Cortex of kidney (tissue), 1 donor: ENCODE measurements around the gene TLDC2.
"Not testable (repeated sequence)": the region's sequence is repeated elsewhere in the genome, so short reads cannot be mapped to it uniquely, and the experiment has no call there.

ENCODE experiments used
- DNase-seq: peaks from one replicate; lab custom pipeline; 2025; lab: John Stamatoyannopoulos, UW

Gene TLDC2

DNA sequence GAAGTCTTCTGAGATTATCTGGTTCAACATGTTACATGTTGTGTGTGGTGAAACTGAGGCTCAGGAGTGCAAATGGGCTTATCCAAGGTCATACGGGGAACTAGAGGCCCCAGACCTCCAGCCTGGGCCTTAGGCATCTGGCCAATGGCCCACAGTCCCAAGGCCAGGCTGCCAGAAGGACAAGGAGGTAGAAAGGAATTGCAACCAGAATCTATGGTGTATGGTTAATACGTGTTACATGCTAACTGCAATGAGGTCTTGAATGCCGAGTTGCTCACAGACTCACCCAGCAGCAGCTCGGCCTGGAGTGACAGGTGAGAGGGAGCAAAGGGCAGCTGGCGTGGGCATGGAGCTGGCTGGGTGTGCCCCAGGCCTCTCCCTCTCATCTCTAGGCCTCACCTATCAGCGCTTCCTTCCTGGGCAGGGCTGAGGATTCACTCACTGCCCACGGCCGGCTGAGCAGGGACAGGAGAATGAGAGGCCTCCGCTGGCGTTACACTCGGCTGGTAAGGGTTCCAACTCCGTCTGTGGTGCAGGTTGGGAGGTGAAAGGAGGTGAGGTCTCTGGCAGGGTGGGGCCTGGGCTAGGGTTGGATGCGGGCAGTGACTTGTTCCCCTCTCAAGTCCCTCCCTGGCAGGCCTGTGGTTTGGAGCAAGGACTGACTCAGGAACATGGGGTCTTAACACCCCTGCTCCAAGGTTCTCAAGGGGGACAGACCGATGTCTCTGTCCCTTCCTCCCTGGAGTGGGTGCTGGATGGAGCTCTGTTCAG is at the start of gene TLDC2:
Gene TLDC2, plus strand, starts transcription at position 437 of the 771 bp plus-strand sequence. Its CDS starts 37 bp downstream, at position 474.
- no peak for DNase-seq

DNA sequence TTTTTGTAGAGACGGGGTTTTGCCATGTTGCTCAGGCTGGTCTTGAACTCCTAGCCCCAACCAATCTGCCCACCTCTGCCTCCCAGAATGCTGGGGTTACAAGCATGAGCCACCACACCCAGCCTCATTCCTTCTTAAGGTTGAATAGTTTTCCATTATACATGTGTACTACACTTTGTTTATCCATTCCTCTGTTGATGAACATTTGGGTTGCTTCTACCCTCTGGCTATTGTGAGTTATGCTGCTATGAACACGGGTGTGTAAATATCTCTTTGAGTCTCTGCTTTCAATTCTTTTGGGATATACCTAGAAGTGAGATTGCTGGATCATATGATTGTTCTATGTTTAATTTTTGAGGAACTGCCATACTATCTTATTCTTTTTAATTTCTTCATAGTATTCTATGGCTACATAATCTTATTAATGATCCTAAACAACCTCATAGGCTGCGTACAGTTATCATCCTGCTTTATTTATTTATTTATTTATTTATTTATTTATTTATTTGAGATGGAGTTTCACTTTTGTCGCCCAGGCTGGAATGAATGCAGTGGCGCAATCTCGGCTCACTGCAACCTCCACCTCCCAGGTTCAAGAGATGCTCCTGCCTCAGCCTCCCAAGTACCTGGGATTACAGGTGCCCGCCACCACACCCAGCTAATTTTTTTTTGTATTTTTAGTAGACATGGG is 49.2 kb upstream of the TLDC2 start:
- DNase-seq, result no peak

DNA sequence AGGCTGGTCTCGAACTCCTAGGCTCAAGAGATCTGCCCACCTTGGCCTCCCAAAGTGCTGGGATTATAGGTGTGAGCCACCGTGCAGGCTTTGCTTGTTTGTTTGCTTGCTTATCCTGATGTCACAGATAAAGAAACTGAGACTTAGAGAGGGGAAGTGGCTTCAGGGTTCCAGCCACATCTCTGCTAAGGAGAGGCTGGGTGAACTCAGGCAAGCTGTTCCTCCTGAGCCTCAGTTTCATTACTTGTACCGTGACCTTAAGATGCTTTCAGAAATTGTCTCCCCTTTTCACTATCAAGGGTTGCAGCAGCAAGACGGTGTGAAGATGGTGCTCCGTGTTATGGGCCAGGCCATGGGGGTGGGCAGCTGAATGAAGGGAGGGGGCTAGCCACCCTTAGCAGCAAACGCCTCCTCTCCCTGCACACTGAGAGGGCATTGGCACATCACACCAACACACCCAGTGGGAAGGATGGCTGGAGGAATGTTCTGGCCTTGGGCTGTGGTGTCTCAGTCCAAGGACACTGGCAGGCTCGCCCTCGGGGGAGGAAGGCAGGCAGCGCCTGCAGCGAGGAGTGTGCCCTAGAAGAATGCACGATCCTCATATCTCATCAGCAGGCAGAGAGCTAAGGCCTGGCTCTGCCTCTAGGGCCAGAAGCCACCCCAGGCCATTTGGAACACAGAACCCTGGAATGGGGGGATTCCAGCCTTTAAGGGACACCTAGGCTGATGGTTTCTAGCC is 48.2 kb upstream of the TLDC2 start:
- DNase-seq, result no peak

DNA sequence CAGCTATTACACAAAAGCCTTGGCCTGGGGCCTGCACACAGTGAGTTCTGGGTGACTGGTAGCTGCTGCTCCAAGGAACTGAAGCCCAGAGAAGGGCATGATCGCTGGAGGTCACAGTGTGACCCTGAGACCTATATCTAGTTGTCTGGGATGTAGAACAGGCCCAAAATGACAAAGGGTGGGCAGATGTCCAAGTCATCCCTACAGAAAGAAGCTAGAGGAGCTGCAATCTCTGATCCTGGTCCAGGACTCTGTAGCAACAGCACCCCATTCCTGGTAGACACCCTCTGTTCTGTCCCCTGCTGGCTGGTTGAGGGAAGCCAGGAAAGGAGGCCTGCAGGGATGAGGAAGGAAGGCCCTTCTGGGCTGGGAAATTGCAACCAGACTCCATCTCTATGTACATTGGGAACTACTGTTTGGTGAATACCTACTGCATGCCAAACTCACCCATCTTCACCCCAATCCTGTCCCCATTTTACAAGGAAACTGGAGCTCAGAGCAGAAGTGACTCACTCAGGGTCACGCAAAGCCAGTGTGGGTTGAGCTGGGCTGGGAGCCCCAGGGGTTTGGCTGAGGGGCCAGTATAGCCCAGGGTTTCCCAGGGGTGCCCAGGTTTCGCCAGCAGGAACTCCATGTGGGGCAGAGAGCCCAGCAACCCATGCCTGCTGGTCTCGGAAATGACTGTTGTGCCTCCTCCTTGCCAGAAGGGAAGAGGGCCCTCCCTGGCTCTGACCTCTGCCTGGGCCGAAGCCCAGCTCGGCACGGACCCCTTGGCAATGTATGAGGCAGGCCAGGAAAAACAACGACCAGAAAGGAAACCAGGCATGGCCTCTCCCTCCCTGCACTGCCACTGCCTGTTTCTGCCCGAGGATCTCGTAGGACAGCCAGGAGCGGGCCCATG is 44.9 kb upstream of the TLDC2 start:
- DNase-seq, result no peak

DNA sequence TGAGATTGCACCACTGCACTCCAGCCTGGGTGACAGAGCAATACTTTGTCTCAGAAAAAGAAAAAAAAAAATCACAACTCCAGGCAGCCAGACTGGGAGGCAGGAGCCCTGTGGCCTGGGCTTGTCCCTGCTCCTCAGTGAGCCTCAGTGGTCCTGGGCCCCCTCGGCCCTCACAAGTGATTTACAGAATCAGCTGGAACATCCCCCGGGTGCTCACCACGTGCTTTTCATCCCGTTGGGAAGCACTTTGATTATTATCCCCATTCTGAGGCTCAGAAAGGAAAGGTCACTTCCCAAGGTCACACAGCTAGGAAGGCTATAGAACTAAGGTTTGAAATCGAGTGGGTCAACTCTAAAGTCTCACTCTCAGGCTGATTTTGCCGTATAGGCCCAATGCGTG is 43.1 kb upstream of the TLDC2 start:
- no peak for DNase-seq

DNA sequence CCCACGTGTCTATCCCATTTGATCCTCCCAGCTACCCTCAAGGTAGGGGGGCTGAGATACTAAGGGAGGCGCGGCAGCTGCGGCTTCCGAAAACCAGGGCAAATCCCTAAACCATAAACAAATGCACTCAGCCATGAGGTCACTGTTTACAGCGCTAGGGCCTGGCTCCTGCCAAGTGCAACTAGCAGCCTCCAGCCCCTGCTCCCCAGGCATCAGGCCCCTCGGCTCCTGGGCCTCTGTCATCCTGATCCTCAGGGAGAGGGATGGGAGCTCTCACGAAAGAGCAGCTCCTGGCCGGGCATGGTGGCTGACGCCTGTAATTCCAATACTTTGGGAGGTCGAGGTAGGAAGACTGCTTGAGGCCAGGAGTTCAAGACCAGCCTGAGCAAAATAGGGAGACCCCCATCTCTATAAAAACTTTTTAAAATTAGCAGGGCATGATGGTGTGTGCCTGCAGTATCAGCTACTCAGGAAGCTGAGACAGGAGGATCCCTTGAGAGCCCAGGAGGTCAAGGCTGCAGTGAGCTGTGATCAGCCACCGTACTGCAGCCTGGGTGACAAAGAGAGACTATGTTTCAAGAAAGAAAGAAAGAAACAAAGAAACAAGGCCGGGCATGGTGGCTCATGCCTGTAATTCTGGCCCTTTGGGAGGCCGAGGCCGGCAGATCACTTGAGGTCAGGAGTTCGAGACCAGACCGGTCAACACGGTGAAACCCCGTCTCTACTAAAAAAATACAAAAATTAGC is 42.5 kb upstream of the TLDC2 start:
- no peak for DNase-seq

DNA sequence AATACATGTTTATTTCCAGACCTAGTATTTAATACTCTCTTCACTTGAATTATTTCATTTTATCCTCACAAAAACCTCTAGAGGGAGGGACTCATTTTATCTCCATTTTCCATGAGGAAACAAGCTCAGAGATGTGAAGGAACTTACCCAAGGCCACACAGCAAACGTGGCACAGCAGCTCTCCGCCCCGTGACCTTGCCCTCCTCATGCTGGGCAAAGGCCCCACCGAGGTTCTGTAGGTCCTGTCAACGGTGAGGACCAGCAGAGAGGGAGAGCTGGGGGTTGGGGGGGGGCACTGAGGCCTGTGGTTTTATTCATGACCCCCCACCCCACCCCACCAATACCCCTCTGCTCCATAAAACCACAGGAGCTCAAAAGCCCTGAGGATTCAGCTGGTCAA is 40.9 kb upstream of the TLDC2 start:
- DNase-seq, result no peak

DNA sequence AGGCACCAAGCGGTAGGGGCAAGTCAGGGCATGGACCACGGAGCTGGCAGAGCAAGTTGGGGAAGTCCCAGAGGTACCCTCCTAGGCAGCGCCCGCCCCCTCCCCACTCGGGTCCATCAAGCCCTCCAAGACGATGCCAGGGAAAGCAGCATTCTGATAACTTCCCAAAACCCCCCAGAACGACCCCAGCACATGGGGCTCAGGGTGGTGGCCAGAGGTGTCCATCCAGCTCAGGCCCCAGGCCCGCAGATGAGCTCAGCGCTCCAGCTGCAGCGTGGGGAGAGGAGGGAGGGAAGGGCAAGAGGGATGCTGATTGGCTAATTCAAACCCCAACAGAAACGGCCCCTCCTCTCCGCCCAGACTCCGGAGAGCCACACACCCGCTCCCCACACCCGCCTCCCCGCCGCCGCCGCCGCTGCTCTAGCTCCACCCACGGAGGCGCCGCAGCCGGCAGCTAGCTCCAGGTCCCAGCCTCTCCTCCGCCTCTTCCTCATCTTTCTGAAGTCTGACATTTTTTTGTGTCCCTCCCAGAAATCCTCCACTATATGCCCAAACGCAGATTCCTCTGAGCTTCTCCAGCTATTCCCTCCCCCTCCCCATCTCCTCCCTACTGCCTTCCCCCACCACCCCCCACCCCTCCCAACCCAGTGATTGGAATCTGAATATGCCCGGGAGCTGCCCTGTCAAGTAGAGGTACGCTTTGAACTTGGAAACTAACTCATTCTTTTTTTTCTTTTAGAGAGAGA is 40.3 kb upstream of the TLDC2 start:
- no peak for DNase-seq

DNA sequence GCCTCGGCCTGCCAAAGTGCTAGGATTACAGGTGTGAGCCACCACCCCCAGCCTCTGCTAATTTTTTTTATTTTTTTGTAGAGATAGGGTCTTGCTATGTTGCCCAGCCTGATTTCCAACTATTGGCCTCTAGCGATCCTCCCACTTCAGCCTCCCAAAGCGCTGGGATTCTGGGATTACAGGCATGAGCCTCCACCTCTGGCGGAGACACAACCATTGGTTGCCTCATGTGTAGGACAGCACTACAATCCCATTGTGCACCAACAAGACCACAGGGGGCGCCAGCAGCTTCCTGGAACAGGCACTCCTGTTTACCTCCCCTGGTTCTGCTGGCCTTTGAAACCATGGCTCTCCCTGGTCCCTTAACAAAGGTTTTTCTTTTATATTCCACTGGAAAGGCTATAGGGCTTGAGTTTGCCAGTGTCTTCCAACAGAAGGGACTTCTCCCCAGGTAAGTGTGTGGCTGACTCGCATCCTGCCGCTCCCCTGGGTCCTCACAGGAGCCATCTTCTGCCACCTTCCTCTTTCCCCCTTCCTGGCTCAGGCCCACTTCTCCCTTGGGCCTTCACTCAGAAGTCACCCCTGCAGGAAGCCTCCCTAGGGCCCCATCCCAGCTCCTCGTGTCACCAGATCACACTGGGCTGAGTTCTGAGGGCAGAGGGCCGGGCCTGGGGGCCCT is 39.2 kb upstream of the TLDC2 start:
- no peak for DNase-seq

DNA sequence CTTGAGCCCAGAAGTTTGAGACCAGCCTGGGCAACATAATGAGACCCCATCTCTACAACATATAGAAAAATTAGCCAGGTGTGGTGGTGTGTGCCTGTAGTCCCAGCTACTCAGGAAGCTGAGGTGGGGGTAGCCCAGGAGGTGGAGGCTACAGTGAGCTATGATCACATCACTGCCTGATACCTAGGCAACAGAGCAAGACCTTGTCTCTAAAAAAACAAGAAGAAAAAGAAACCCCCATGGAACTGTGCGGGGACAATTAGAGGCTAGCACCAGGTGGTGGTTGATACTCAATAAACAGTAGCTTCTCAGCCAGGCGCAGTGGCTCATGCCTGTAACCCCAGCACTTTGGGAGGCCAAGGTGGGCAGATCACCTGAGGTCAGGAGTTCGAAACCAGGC is 37.6 kb upstream of the TLDC2 start:
- DNase-seq, result not testable (repeated sequence)

DNA sequence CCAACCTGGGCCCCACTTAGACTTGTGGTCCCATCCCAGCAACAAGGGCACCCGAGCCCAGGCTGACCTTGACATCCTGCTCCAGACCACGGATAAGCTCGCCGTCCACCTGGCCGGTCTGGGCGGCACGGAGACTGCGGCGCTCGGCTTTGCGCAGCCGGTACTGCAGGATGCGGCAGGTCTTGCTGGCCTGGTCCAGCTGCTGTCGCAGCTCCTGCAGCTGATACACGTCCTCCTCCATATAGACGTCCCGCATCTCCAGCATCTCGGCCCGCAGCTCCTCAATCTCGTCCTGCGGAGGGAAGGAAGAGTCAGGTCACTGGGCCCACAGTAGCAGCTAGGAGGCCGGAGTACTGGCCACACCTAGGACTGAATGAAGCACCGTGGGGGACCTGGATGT is 36.8 kb upstream of the TLDC2 start:
- no peak for DNase-seq

DNA sequence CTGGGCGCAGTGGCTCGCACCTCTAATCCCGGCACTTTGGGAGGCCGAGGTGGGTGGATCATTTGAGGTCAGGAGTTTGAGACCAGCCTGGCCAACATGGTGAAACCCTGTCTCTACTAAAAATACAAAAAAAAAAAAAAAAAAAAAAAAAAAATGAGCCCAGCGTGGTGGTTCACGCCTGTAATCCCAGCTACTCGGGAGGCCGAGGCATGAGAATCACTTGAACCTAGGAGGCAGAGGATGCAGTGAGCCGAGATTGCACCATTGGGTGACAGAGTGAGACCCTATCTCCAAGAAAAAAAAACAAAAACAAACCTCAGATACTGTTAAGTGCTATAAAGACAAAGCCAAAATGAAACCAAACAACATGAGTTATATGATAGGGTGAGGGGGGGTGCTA is 34.9 kb upstream of the TLDC2 start:
- not testable (repeated sequence) for DNase-seq

DNA sequence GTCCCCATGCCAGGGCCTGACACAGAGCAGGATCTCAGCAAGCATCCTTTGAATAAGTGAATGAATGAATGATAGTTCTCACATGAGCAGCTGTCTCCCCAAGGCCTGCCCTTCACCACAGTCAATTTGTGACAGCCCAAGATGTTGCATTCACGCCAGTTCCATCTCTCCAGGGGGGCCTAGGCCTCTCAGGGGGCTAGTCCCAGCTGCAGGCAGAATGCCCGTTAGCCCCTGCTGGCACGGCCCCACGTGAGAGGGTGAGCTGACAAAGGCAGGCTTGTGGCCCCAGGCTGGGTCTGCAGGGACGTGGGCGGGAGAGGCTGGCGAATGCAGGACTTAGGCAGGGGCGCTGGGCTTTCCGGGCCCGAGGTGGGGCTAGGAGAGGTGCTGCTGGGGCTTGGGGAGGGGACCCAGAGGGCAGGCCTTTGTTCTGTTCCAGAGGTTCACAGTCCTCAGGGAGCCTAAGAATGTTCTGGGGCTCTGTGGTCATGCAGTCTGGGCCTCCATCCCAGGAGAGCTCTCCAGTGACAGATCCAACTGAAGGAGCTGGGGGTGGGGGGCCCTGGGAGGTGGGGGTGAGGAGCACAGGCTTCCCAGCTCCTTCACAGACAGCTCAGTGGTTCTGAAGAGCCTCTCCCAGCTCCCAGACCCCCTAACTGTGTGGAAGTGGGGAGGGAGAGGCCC is 30.5 kb upstream of the TLDC2 start:
- no peak for DNase-seq

DNA sequence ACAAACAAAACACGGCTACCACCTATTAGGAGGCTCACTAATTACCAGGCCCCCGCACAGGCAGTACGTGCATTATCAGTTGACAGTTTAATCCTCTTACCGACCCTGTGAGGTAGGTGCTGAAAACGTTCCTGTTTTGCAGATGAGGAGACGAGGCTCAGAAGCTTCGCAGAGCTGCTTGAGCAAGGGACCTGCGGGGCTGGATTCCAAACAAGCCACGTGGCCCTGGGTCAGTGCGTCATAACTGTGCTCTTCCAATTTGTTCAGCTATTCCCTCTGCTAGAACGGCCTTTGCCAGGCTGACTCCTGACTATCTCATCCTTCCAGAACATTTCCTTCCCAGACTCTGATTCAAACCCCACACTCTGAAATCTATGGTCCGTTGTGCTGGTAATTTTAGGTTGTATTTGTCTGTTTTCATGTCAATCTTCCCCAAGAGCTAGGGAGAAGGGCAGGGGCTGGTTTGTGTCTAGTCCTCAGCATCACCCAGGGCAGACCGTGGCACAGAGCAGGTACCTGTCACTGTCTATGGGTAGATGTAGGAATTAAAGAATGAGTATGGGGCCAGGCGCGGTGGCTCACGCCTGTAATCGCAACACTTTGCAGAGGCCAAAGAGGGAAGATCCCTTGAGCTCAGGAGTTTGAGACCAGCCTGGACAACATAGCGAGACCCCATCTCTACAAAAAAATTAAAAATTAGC is 28.8 kb upstream of the TLDC2 start:
- no peak for DNase-seq

DNA sequence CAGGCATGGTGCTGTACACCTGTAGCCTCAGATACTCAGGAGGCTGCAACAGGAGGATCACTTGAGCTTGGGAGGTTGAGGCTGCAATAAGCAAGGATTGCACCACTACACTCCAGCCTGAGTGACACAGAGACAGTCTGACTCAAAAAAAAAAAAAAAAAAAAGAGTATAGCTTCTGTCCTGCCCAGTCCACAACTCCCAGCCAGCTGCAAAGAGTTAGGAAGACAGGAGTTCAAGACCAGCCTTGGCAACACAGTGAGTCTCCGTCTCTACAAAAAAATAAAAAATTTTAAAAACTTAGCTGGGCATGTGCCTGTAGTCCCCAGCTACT is 28.3 kb upstream of the TLDC2 start:
- no peak for DNase-seq

DNA sequence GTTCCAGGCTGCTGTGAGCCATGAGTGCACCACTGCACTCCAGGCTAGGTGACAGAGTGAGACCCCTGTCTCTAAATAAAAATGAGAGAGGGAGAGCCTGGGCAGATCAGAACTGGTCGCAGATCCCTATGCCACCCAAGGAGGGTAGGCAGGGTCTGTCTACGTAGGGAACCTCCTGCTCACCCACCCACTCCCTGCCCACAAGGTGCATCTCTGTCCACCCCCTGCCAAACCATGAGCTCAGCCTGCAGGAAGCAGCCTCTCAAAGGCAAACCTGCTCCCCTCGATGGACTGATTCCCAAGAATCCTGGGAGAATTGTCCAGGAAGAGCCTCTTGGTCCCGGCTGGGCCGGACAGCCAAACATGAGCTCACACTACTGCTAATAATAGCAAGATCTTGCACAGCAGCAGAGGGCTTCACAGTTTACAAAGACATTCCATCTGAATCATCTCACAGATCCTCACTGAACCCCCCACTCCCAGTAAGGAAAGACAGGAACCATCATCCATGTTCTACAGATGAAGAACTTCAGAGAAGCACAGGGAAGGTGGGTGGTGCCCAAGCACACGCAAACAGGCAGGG is 27.8 kb upstream of the TLDC2 start:
- no peak for DNase-seq

DNA sequence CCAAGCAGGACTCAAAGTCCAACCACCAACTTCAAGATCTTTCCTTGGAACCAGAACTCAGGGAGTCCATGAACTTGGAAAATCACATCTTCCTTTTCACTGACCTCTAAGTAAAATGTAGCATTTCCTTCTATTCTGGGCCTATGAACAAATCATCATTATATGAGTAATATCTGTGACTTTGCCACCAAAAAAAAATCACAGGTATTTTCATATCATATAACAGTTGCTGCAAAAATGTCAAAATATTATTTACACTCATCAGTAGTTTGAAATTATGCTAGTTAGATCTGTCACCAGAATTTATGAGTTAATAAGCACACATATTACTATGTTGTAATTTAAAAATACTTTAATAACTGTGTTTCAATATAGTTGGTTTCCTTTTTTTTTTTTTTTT is 27.3 kb upstream of the TLDC2 start:
- DNase-seq, result no peak

DNA sequence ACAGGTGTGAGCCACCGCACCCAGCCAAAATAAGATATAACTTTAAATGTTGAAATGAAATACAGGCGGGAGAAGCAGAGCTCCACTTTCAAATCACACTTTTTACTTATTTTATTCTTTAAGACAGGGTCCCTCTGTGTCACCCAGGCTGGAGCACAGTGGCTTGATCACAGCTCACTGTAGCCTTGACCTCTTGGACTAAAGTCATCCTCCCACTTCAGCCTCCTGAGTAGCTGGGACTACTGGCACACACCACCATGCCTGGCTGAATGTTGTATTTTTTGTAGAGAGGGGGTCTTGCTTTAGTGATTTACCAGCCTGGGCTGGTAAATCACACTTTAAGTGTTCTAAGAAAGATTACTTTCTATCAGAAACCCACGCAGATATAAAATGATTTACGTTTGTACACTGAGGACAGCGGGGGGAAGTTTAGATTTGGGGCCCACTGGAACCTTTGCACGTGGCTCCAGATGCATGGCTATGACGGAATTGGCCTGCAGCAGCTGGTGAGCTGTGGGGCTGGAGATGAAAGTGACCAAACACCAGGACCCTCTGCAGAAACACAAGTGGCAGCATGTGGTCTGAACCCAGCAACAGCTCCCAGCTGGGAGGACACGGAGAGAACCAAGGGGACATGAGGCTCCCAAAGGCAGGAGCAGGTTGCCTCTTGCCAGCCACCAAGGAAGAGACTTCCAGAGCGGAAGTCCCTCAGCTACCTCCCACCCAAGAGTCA is 26.4 kb upstream of the TLDC2 start:
- no peak for DNase-seq
